HG02970 (cell line): ENCODE results near the gene BLOC1S3.

Experiments used
- ATAC-seq: cut with Tn5 transposase; IDR thresholded peaks from one replicate; pipeline ENCODE4 v1.9.1; 2021; ENCODE audit warnings: mild to moderate bottlenecking, moderate library complexity, moderate number of reproducible peaks; ENCODE audit not compliant: unreplicated experiment, low FRiP score

Gene BLOC1S3

GRCh38 chr19:45145270-45146189 is 33.1 kb upstream of the BLOC1S3 start:
- ATAC-seq, result no peak

- no peak for ATAC-seq
Observed at GRCh38 chr19:45146251-45146650, 32.3 kb upstream of the BLOC1S3 start.

- no peak for ATAC-seq
Observed at GRCh38 chr19:45146741-45147205, 31.8 kb upstream of the BLOC1S3 start.

- no peak for ATAC-seq
Observed at GRCh38 chr19:45147835-45148676, 30.5 kb upstream of the BLOC1S3 start.

GRCh38 chr19:45149129-45149528 is 29.5 kb upstream of the BLOC1S3 start:
- ATAC-seq, result no peak

- no peak for ATAC-seq
Observed at GRCh38 chr19:45150180-45150579, 28.4 kb upstream of the BLOC1S3 start.

GRCh38 chr19:45150751-45151281 is 27.8 kb upstream of the BLOC1S3 start:
- no peak for ATAC-seq

GRCh38 chr19:45151320-45151719 is 27.3 kb upstream of the BLOC1S3 start:
- ATAC-seq, result no peak

- ATAC-seq, result no peak
Observed at GRCh38 chr19:45151821-45152503, 26.6 kb upstream of the BLOC1S3 start.

GRCh38 chr19:45152504-45153338 is 25.9 kb upstream of the BLOC1S3 start:
- ATAC-seq, result no peak

GRCh38 chr19:45153339-45154063 is 25.1 kb upstream of the BLOC1S3 start:
- ATAC-seq, result no peak

GRCh38 chr19:45154064-45154827 is 24.3 kb upstream of the BLOC1S3 start:
- no peak for ATAC-seq

- no peak for ATAC-seq
Observed at GRCh38 chr19:45156011-45156630, 22.5 kb upstream of the BLOC1S3 start.

GRCh38 chr19:45156751-45157150 is 21.8 kb upstream of the BLOC1S3 start:
- no peak for ATAC-seq

GRCh38 chr19:45158503-45159209 is 19.9 kb upstream of the BLOC1S3 start:
- no peak for ATAC-seq

- no peak for ATAC-seq
Observed at GRCh38 chr19:45159210-45159970, 19.2 kb upstream of the BLOC1S3 start.
